ENCODE measurements around the gene IGF2BP3.

The IGF2BP3 gene

DNA sequence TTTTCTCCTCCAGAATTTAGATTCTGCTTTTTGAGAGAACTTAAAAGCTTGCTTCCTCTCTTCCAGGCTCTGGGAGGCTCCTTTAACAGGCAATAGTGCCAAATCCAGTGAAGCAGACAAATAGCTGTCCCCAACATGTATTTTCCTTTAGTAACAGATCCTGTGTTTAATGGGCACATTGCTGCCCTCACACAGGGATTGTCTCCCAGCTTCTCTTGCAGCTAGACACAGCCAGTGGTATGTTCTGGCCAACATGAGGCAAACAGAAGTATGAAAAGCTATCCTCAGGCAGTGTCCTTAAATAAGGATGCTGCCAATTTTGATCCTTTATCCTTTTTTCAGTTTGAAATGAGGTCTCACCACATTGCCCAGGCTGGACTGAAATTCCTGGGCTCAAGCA is 132.9 kb downstream of the IGF2BP3 start:
- ChIA-PET POLR2A (no interaction called here), CTCF (interaction anchor here (0.8 to 1.8 kb wide), 5 partner anchors 9 to 22 kb away, joined by 3 to 8 read pairs (median 3); no protein-coding TSS in a partner anchor)
- no peak for DNase-seq (ENCODE audit: extremely low spot score)
- TF ChIP-seq, protein P1, sequence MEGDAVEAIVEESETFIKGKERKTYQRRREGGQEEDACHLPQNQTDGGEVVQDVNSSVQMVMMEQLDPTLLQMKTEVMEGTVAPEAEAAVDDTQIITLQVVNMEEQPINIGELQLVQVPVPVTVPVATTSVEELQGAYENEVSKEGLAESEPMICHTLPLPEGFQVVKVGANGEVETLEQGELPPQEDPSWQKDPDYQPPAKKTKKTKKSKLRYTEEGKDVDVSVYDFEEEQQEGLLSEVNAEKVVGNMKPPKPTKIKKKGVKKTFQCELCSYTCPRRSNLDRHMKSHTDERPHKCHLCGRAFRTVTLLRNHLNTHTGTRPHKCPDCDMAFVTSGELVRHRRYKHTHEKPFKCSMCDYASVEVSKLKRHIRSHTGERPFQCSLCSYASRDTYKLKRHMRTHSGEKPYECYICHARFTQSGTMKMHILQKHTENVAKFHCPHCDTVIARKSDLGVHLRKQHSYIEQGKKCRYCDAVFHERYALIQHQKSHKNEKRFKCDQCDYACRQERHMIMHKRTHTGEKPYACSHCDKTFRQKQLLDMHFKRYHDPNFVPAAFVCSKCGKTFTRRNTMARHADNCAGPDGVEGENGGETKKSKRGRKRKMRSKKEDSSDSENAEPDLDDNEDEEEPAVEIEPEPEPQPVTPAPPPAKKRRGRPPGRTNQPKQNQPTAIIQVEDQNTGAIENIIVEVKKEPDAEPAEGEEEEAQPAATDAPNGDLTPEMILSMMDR (IDR thresholded peaks at IDR 0.05; ENCODE audit: control extremely low read depth, extremely low read depth, low read depth, missing control alignments) = no peak

DNA sequence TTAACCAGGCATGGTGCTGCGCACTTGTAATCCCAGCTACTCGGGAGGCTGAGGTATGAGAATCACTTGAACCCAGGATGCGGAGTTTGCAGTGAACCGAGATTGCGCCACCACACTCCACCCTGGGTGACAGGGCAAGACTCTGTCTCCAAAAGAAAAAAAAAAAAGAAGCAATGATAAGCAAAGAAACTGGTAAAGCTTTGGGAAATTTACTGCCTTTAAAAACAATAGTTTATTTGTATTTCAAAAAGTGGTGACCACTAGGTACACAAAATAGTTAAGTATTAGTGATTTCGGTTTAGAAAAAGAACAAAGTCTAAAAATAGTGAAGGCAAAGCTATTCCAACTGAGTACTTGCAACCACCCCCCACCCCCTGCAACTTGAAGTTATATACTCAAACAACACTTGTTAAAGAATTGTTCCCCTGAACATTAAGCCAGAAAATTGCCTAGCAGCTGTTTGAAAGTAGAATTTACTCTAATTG is 133.4 kb downstream of the IGF2BP3 start:
- DNase-seq (ENCODE audit: extremely low spot score) = no peak
- CTCF ChIA-PET = interaction anchor here (0.8 to 1.8 kb wide), 5 partner anchors 9 to 21 kb away, joined by 3 to 8 read pairs (median 3); no protein-coding TSS in a partner anchor
- POLR2A ChIA-PET = no interaction called here
- TF ChIP-seq, protein P1 (IDR thresholded peaks at IDR 0.05; ENCODE audit: control extremely low read depth, extremely low read depth, low read depth, missing control alignments) = no peak

DNA sequence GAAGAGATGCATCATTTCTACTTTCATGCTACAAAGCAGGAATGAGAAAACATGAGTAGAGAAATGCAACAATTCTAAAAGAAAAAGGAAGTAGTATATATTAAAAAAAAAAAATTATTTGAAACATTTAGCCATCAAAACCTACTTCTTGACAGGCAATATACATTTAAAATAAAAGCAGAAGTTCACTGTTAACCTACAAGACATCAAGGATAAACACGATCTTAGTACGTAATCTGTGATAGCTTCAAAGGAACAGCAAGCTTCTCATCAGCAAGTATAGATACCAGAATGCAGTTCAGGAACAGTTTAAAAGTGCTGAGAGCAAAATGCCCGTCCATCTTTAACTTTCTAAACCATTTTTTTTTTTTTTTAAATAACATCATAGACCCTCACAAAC is 134.2 kb downstream of the IGF2BP3 start:
- ChIA-PET POLR2A (no interaction called here), CTCF (interaction anchor here (1.2 kb wide), 1 partner anchor 63 kb away, joined by 6 read pairs; no protein-coding TSS in a partner anchor)
- DNase-seq (ENCODE audit: extremely low spot score) = no peak
- TF ChIP-seq, protein P1 (IDR thresholded peaks at IDR 0.05; ENCODE audit: control extremely low read depth, extremely low read depth, low read depth, missing control alignments) = no peak

DNA sequence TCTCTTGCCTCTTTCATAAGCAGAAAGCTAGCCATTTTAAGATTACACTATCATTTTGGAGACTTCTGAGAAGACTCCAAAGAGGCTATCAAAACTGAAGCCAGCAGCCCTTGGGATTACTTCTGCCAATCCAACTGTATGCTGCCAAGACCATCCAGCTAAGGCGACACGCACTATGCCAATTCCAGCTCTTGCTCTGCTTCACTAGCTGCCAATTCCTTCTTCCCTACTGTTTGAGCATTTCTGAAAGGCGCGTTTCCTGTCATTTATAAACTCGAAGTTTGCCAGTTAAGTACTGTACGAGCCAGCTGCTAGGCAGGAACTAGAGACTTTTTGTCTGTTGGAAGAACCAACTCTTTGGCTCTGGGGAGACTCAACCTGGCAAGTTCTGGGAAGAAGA is 134.7 kb downstream of the IGF2BP3 start:
- ChIA-PET CTCF (interaction anchor here (1.2 kb wide), 1 partner anchor 63 kb away, joined by 6 read pairs; no protein-coding TSS in a partner anchor), POLR2A (no interaction called here)
- TF ChIP-seq, protein P1 (IDR thresholded peaks at IDR 0.05; ENCODE audit: control extremely low read depth, extremely low read depth, low read depth, missing control alignments) = no peak
- DNase-seq (ENCODE audit: extremely low spot score) = no peak

DNA sequence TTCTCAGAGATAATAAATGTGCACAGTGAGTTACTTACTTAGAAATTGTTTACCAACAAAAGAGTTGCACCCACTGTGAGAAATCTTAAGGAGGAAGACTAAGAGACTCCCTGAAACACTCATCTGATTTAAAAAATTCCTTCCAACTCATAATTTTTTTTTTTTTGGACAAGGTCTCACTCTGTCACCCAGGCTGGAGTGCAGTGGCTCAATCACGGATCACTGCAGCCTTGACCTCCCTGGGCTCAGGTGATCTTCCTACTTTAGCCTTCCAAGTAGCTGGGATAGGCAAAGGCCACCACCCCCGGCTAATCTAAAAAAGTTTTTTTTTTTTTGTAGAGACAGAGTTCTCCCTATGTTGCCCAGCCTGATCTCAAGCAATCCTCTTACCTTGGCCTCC is 135.2 kb downstream of the IGF2BP3 start:
- ChIA-PET POLR2A (no interaction called here), CTCF (interaction anchor here (1.2 to 1.8 kb wide), 2 partner anchors 62 kb away, joined by 4 to 6 read pairs; no protein-coding TSS in a partner anchor)
- TF ChIP-seq, protein P1 (IDR thresholded peaks at IDR 0.05; ENCODE audit: control extremely low read depth, extremely low read depth, low read depth, missing control alignments) = no peak
- no peak for DNase-seq (ENCODE audit: extremely low spot score)

DNA sequence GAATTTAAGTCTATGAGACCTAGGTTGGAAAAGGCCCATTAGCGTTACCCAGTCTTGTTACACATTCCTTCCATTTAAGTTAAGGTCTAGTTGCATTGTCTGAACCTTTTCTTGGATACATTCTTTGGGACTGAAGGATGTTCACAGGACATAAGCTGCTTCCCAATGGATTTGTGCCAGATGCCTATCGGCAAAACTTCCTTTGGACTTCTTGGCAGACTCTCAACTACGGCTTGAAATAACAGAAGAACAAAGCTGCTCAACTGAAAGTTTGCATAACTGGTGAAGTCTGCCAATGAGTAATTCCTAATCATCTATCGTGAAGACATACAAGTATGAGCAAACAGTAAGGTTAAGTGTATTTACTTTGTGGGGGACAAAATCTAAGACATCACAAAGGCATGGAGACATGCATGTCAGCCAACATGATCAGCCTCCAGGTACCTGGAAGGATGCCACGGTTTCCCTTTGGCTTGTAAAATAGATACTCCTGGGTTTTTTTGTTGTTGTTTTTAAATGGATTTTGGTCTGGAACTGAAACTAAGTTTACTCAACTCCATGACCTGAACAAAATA is 135.7 kb downstream of the IGF2BP3 start:
- ChIA-PET CTCF (interaction anchor here (1.2 to 1.8 kb wide), 2 partner anchors 13 to 62 kb away, joined by 3 to 4 read pairs; no protein-coding TSS in a partner anchor), POLR2A (no interaction called here)
- no peak for DNase-seq (ENCODE audit: extremely low spot score)
- TF ChIP-seq, protein P1 (IDR thresholded peaks at IDR 0.05; ENCODE audit: control extremely low read depth, extremely low read depth, low read depth, missing control alignments) = no peak
